ENCODE data around the gene TCOF1.

Gene TCOF1, protein sequence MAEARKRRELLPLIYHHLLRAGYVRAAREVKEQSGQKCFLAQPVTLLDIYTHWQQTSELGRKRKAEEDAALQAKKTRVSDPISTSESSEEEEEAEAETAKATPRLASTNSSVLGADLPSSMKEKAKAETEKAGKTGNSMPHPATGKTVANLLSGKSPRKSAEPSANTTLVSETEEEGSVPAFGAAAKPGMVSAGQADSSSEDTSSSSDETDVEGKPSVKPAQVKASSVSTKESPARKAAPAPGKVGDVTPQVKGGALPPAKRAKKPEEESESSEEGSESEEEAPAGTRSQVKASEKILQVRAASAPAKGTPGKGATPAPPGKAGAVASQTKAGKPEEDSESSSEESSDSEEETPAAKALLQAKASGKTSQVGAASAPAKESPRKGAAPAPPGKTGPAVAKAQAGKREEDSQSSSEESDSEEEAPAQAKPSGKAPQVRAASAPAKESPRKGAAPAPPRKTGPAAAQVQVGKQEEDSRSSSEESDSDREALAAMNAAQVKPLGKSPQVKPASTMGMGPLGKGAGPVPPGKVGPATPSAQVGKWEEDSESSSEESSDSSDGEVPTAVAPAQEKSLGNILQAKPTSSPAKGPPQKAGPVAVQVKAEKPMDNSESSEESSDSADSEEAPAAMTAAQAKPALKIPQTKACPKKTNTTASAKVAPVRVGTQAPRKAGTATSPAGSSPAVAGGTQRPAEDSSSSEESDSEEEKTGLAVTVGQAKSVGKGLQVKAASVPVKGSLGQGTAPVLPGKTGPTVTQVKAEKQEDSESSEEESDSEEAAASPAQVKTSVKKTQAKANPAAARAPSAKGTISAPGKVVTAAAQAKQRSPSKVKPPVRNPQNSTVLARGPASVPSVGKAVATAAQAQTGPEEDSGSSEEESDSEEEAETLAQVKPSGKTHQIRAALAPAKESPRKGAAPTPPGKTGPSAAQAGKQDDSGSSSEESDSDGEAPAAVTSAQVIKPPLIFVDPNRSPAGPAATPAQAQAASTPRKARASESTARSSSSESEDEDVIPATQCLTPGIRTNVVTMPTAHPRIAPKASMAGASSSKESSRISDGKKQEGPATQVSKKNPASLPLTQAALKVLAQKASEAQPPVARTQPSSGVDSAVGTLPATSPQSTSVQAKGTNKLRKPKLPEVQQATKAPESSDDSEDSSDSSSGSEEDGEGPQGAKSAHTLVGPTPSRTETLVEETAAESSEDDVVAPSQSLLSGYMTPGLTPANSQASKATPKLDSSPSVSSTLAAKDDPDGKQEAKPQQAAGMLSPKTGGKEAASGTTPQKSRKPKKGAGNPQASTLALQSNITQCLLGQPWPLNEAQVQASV (N-terminal part only)

DNA sequence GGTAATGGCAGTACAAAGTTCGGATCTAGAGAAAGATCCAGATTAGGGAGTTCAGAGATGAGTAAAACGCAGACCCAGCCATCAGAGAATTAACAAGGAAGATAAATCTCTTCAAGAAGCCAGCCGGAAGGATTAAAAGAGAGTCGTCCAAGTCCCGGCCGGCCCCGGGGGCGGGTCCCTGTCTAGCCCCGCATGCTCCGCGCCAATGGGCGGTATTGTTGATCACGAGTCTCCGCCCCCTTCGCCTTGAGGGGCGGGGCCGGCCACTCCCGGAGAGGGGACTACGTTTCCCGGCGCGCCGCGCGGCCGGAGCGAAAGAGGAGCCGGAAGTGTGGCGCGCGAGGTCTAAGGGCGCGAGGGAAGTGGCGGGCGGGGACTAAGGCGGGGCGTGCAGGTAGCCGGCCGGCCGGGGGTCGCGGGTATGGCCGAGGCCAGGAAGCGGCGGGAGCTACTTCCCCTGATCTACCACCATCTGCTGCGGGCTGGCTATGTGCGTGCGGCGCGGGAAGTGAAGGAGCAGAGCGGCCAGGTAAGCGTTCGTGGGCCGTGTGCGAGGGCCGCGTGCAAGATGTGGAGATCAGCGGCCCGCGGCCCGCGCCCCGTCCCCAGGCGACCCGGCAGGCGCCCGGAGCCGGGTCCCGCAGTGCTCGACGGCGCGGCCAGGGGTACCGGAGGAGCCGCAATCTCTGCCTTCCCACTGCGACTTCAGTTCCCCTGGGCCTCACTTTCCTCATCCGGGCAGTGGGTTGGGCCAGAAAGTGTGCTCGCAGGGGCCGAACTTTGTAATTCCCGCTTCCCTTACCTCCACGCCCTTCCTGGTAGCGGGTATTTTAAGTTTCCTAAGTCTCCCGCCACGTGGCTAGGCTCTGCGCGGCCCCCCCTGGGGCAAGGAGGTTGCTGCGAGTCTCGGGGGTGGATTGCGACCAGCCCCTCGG is at the start of gene TCOF1:
TCOF1 (plus strand) TSS at position 372 of the 935 bp plus-strand sequence; CDS start at position 422, 50 bp downstream.
- peak; percentile 94 for DNase-seq

DNA sequence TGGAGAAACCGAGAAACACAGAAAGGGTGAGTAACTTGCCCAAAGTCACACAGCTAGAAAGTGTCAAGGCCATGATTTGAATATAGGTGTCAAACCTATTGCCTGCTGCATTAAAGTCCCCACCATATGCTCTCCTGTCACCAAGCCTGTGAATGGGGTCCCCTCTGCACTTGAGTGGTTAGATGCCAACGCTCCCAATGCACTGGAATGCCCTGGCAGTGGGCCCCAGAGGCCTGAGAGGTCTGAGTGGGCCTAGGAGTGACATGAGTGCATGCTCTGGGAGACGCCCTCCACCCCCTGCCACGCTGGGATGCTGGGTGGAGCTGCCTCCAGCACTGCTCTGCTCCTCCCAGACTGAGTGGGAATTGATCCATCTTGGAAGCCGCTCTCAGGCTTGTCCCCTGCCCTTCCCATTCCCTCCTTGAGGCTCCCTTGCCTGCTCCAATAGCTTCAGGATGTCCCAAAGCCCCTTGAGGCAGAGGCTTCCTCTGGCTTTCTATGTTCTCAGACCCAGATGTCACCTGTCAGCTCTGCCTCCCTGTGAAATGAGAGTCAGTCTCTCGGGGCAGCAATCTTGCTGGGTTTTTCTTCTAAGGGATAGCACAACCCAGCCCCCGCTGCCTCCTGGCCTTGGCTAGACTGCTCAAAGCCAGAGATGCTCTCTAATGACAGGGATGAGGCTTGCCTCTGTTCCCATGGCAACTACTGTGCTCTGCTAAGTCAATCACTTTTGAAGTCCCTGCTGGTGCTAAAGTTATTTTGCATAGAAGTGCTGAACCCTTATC is 48.2 kb upstream of the TCOF1 start:
- peak; percentile 36 for DNase-seq

GRCh38 chr5:150309886-150310239 is 47.6 kb upstream of the TCOF1 start:
- DNase-seq: no peak

- DNase-seq: no peak
These were observed 47.3 kb upstream of the TCOF1 start for GRCh38 chr5:150310246-150310645.

- no peak for DNase-seq
These were observed 46.3 kb upstream of the TCOF1 start for GRCh38 chr5:150311015-150311692.

DNA sequence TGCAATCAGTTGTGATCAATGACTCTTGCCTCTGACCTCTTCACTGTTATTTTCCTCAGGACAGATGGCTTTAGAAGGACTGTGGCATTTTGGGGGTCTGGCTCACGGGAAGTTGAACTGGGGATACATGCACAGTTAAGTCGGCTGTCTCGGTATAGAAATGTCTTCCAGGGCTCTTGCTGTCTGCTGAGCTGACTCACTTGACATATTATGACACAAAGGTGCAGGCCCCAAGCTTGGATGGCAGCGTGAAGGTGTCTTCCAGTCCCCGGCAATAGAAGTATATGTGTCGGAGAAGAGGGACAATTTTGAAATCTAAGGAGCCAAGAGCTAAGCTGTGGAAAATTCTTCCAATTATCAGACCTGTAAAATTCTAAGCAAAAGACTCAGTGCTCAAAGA is 45.0 kb upstream of the TCOF1 start:
- no peak for DNase-seq

- DNase-seq: no peak
These were observed 44.0 kb upstream of the TCOF1 start for GRCh38 chr5:150313501-150313900.

- DNase-seq: no peak
These were observed 43.4 kb upstream of the TCOF1 start for GRCh38 chr5:150313921-150314716.

DNA sequence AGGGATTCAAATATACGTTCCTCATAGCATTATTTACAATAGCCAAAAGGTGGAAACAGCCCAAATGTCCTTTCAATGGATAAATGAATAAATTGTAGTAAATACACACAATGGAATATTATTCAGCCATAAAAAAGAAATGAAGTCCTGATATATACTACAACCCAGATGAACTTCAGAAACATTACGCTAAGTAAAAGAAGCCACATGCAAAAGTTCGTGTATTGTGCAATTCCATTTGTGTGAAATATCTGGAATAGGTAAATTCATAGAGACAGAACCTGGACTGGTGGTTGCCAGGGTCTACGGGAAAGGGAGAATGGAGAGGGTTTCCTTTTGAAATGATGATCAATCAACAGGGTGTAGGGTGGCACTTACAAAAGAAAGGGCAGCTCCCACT is 42.3 kb upstream of the TCOF1 start:
- no peak for DNase-seq

GRCh38 chr5:150316320-150316719 is 41.2 kb upstream of the TCOF1 start:
- no peak for DNase-seq

DNA sequence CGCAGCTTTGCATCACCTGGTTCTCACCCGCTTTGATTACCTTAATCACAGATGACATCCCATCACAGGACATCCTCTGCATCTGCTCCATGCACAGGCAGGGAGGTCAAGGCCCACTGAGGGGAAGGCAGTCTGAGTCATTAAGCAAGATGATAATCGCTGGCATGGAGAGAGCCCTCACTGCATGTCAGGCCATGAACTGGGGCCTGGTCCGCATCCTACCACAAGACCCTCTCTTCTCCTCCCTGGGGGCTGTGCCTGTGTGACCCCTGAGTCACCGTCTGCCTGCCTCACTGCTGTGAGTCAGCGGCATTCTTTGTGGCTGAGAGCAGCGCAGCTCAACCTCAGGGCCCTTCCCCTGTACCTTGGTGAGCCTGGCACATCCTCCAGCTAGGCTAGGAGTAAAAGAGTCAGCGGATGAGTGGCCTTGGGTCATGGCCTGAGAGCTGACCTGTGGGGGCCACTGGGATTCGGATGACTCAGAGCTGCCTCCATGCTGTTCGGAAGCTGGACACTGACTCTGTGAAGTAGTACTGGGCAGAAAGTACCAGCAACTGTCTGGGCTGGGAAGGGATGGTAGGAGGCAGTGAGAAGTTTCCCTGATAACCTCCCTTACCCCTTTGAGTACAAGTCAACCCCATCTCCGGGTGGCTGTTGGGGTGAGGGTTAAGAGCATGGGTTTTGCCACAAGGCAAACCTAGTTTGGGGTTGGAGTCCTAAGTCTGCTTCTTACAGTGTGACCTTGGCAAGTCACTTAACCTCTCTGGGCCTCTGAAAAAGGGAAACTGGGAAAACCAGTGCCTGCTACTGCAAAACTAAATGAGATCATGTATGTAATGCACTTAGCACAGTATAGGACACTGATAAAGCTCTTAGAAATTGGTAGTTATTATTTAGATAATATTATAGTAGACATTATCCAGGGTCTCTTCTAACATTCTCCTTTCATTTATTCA is 40.2 kb upstream of the TCOF1 start:
- no peak for DNase-seq

DNA sequence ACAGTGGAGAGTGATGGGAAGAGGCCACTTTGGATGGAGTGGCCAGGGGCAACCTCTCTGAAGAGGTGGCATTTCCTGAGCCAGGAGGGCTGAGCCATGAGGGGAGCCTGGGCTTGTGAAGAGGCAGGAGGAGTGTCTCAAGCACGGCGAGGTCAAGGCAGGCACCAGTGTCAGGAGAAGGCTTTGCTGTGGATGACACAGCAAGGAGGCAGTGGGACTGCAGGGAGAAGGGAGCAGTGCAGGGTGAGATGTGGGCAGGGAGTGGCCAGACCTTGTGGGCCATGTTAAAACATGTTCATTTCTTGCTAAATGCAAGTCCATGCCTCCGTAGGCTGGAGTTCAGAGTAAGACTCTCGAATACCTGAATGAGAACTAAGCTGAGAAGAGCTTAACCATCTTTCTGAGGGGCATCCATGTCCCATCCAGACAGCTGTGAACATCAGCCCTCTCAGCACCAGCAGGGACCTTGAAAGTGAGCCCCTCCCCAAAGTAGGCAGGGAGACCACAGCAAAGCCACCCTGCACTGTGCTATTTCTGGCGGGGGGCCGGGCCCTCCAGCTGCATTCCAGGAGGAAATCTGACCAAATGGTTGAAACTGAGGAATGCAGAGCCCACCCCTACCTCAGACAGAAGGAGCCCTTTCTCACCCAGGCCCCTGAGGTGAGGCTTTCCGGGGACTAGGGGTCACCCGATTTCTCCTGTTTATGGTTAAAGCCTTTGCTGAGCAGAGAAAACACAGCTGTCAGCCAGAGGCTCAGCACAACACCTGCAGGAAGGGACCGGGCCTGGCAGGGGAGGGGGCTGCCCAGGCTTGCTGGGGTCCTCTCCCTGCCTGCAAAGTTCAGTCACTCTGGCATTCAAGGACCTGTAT is 38.6 kb upstream of the TCOF1 start:
- no peak for DNase-seq

DNA sequence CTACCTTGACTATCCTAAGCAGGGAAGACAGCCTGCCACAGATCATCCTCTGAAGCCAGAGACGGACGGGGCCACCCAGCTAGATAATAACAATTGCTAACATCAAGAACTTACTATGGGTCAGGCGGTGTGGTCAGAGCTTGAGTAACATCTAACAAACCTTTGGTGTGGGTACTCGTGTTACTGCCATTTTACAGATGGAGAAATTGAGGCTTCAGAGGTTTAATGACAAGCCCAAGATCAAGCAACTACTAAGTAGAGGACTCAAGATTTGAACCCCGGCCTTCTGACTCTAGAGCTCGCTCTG is 38.1 kb upstream of the TCOF1 start:
- no peak for DNase-seq

DNA sequence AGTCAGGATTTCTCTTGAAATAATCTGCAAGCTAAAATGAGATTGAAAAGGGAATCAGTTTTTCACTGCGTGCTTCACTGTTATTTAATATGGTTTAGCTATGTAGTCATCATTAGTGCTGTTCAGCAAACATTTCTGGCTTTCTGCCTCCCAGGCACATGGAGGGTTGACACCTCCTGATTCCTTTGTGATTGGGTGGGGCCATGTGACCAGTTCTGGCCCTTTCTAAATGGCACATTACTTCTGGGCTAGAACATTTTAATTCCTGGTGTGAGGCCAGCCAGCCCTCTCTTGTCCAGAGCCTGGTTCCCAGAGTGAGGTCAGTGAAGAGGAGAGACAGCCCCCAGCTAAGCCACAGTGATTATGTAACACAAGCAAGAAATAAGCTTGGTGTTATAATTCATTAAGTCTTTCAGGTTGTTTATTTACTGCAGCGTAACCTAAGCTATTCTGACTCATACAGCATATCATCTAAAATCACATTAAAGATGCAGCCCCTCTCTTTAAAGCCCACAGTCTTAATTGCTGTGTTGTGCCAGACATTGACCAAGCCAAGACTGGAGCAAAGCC is 37.4 kb upstream of the TCOF1 start:
- DNase-seq: peak; percentile 38

DNA sequence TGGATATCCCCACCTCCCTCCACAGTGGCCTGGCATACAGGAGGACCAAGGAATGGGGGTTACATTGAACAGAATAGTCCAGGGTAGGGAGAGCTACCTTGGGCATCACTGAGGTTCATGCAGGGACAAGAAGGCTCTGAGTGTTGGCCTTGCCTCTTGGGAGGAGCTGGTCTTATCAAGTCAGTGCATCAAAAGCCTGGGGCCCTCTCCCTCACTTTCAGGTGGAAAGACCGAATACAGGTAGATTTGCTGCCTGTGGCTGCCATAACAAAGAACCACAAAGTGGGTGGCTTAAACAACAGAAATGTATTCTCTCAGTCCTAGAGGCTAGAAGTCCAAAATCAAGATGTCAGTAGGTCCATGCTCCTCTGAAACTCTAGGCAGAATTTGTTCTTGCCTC is 36.3 kb upstream of the TCOF1 start:
- no peak for DNase-seq

- DNase-seq: no peak
These were observed 35.7 kb upstream of the TCOF1 start for GRCh38 chr5:150321784-150322183.

DNA sequence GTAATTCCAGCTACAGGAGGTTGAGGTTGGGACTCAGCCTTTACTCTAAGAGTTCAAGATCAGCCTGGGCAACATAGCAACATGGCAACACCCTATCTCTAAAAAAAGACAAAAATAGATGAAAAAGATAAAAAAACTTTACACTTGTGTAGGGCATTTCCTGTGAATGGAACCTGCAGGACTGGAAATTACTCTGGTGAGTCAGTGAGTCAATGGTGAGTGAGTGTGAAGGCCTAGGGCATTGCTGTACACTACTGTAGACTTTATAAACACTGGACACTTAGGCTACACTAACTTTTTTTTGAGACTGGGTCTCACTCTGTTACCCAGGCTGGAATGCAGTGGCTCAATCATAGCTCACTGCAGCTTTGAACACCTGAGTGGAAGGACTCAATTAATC is 35.3 kb upstream of the TCOF1 start:
- DNase-seq: no peak
